IMR-90 (cell line): Measurements from ENCODE around the gene SLIT1. TPM values are rescaled to one million over a fixed set of nuclear protein-coding genes. Genes with fewer than 3 reads are reported as not detected.

ENCODE experiments used
- ATAC-seq: fragments of 200-7000 bp; cut with Tn5 transposase; 2 replicates; pipeline ENCODE4 v1.9.1; 2020; ENCODE audit warnings: low read depth, mild to moderate bottlenecking, moderate library complexity
- BruUV-seq: library from RNA; stranded (reverse); fragments of 400-500 nt; replicated peaks from 2 replicates; lab custom pipeline; 2021; lab: Mats Ljungman, UMichigan
- CTCF ChIA-PET: fragments of 300-600 bp; formaldehyde crosslinking; extraction: SDS; loops from one replicate; lab custom pipeline; 2021; ENCODE audit warnings: antibody characterized with exemption; lab: Yijun Ruan, JAX
- POLR2A ChIA-PET: fragments of 300-600 bp; sonication (Branson Sonifier 250); formaldehyde crosslinking; loops from one replicate; lab custom pipeline; 2022; ENCODE audit warnings: antibody characterized with exemption; ENCODE audit not compliant: unreplicated experiment; lab: Charles Lee
- DNase-seq: peaks from one replicate; pipeline ENCODE4 v3.0.0; 2013
- H2AFZ ChIP-seq: replicated peaks from 2 replicates; pipeline ENCODE3; 2013; ENCODE audit warnings: low read length, mild to moderate bottlenecking; ENCODE audit not compliant: poor library complexity
- H2AK5ac ChIP-seq: 2 replicates; pipeline ENCODE4 v1.6.1; 2013; ENCODE audit warnings: low read depth, low read length, inconsistent platforms
- H2AK9ac ChIP-seq: replicated peaks from 2 replicates; pipeline ENCODE3; 2013; ENCODE audit warnings: mild to moderate bottlenecking, low read depth, low read length, moderate library complexity; ENCODE audit not compliant: poor library complexity
- H2BK120ac ChIP-seq: 2 replicates; pipeline ENCODE4 v1.6.1; 2013; ENCODE audit warnings: low read depth, low read length, inconsistent platforms
- H2BK15ac ChIP-seq: 3 replicates; pipeline ENCODE4 v1.6.1; 2013; ENCODE audit warnings: low read depth, low read length, inconsistent platforms
- H2BK20ac ChIP-seq: 2 replicates; pipeline ENCODE4 v1.6.1; 2013; ENCODE audit warnings: low read depth, mild to moderate bottlenecking, inconsistent platforms, low read length, moderate library complexity
- H2BK5ac ChIP-seq: 2 replicates; pipeline ENCODE4 v1.6.1; 2013; ENCODE audit warnings: mild to moderate bottlenecking, low read depth, low read length, inconsistent platforms; ENCODE audit not compliant: poor library complexity, severe bottlenecking
- H3K14ac ChIP-seq: replicated peaks from 2 replicates; pipeline ENCODE4 v1.6.1; 2013; ENCODE audit warnings: low read depth, low read length, inconsistent platforms
- H3K18ac ChIP-seq: 2 replicates; pipeline ENCODE4 v1.6.1; 2013; ENCODE audit warnings: low read depth, low read length, control low read depth
- H3K23ac ChIP-seq: 2 replicates; pipeline ENCODE4 v1.6.1; 2013; ENCODE audit warnings: low read depth, low read length, inconsistent platforms
- H3K27ac ChIP-seq: 2 replicates; pipeline ENCODE4 v1.5.1; 2013; ENCODE audit warnings: mild to moderate bottlenecking, control low read depth, low read length; ENCODE audit not compliant: insufficient read depth
- H3K27me3 ChIP-seq: 2 replicates; pipeline ENCODE4 v1.6.1; 2013; ENCODE audit warnings: low read length; ENCODE audit not compliant: control insufficient read depth, insufficient read depth
- H3K36me3 ChIP-seq: 2 replicates; pipeline ENCODE4 v1.6.1; 2013; ENCODE audit warnings: low read length, mixed read lengths; ENCODE audit not compliant: control insufficient read depth, insufficient read depth
- H3K4ac ChIP-seq: 2 replicates; pipeline ENCODE4 v1.6.1; 2013; ENCODE audit warnings: low read depth, low read length, inconsistent platforms
- H3K4me1 ChIP-seq: 2 replicates; pipeline ENCODE4 v1.6.1; 2013; ENCODE audit warnings: low read length, mixed read lengths; ENCODE audit not compliant: control insufficient read depth, insufficient read depth
- H3K4me2 ChIP-seq: 2 replicates; pipeline ENCODE4 v1.6.1; 2013; ENCODE audit warnings: low read depth, mild to moderate bottlenecking, control low read depth, low read length, moderate library complexity
- H3K4me3 ChIP-seq: 2 replicates; pipeline ENCODE4 v1.5.1; 2013; ENCODE audit warnings: low read depth, mild to moderate bottlenecking, control low read depth, low read length, moderate library complexity; ENCODE audit not compliant: insufficient read depth
- H3K56ac ChIP-seq: 2 replicates; pipeline ENCODE4 v1.6.1; 2013; ENCODE audit warnings: low read length, inconsistent platforms; ENCODE audit not compliant: insufficient read depth; ENCODE audit errors: extremely low read depth
- H3K79me1 ChIP-seq, 2 experiments: 2 replicates each; pipeline ENCODE4 v1.6.1; 2013; ENCODE audit warnings: low read length in 2 of 2, inconsistent platforms in 1 of 2, low read depth in 1 of 2
- H3K9ac ChIP-seq: 2 replicates; pipeline ENCODE4 v1.6.1; 2013; ENCODE audit warnings: low read depth, low read length, control low read depth
- H3K9me1 ChIP-seq: 2 replicates; pipeline ENCODE4 v1.6.1; 2013; ENCODE audit warnings: low read length, inconsistent platforms; ENCODE audit not compliant: insufficient read depth
- H3K9me3 ChIP-seq: 2 replicates; pipeline ENCODE4 v1.6.1; 2013; ENCODE audit warnings: low read length; ENCODE audit not compliant: control insufficient read depth, insufficient read depth
- H4K20me1 ChIP-seq: 2 replicates; pipeline ENCODE4 v1.6.1; 2013; ENCODE audit warnings: low read length, inconsistent platforms; ENCODE audit not compliant: insufficient read depth
- H4K5ac ChIP-seq: 2 replicates; pipeline ENCODE4 v1.6.1; 2013; ENCODE audit warnings: mild to moderate bottlenecking, low read depth, low read length, control low read depth
- H4K8ac ChIP-seq, 2 experiments: 2 replicates each; pipeline ENCODE4 v1.6.1; 2013; ENCODE audit warnings: low read depth in 2 of 2, low read length in 2 of 2, control low read depth in 1 of 2, inconsistent platforms in 1 of 2
- H4K91ac ChIP-seq: 2 replicates; pipeline ENCODE4 v1.6.1; 2013; ENCODE audit warnings: low read depth, low read length, inconsistent platforms; ENCODE audit not compliant: insufficient read depth
- BHLHE40 ChIP-seq: fragments of 150-350 bp; IDR thresholded peaks from 2 replicates; pipeline ENCODE4 v1.6.1; 2016; ENCODE audit warnings: mild to moderate bottlenecking, low read depth, low read length
- CTCF ChIP-seq: conservative IDR thresholded peaks from 2 replicates; pipeline ENCODE4 v1.5.1; 2012; ENCODE audit warnings: mild to moderate bottlenecking, low read depth, low read length, improper control_type of control experiment
- ELK1 ChIP-seq: fragments of 150-350 bp; IDR thresholded peaks from 2 replicates; pipeline ENCODE4 v1.6.1; 2016; ENCODE audit warnings: low read depth, mild to moderate bottlenecking, low read length, moderate library complexity, borderline replicate concordance
- FOS ChIP-seq: fragments of 150-350 bp; IDR thresholded peaks from 2 replicates; pipeline ENCODE4 v1.6.1; 2016; ENCODE audit warnings: low read depth, low read length
- MAFK ChIP-seq: IDR thresholded peaks from 2 replicates; pipeline ENCODE4 v1.6.1; 2012; ENCODE audit warnings: low read depth, low read length, improper control_type of control experiment
- POLR2A ChIP-seq: IDR thresholded peaks from 2 replicates; pipeline ENCODE4 v1.6.1; 2012; ENCODE audit warnings: mild to moderate bottlenecking, low read depth, low read length
- RAD21 ChIP-seq: IDR thresholded peaks from 2 replicates; pipeline ENCODE4 v1.6.1; 2012; ENCODE audit warnings: low read length, improper control_type of control experiment
- RFX5 ChIP-seq: IDR thresholded peaks from 2 replicates; pipeline ENCODE4 v1.8.0; 2012; ENCODE audit warnings: low read depth, mild to moderate bottlenecking, low read length, moderate library complexity
- SMC3 ChIP-seq: fragments of 150-350 bp; IDR thresholded peaks from 2 replicates; pipeline ENCODE4 v1.6.1; 2016; ENCODE audit warnings: low read depth, mild to moderate bottlenecking, antibody characterized with exemption, low read length, moderate library complexity
- USF2 ChIP-seq: fragments of 150-350 bp; IDR thresholded peaks from 2 replicates; pipeline ENCODE4 v1.6.1; 2017; ENCODE audit warnings: mild to moderate bottlenecking, antibody characterized with exemption, low read length, low read depth
- WGBS, 2 experiments: methylation state at CpG; one replicate each; pipeline versions ENCODE4 v1.1.5 to v1.1.7; 2013; ENCODE audit warnings: missing lambda C conversion rate in 2 of 2; ENCODE audit not compliant: insufficient read length in 1 of 2; ENCODE audit errors: extremely low coverage in 2 of 2; 5-methylcytosine and 5-hydroxymethylcytosine counted together
- dilution Hi-C: fragments of 300-500 bp; cut with HindIII; formaldehyde crosslinking; loops from one replicate; pipeline ENCODE4 v1.14.3; 2018; ENCODE audit warnings: low sequenced_read_pairs; ENCODE audit not compliant: unreplicated experiment
- in situ Hi-C: fragments of 300-500 bp; cut with MboI; formaldehyde crosslinking; loops from 3 replicates; pipeline ENCODE4 v1.14.3; 2019; ENCODE audit warnings: low sequenced_read_pairs, inconsistent platforms, mixed read lengths
- intact Hi-C: fragments of 100-400 bp; cut with micrococcal nuclease; formaldehyde crosslinking; loops from 2 replicates; pipeline ENCODE4 v1.10.0; 2022
- polyA plus RNA-seq, 3 experiments: library from polyadenylated mRNA; depleted of rRNA; stranded (reverse); fragments of >200 nt; gene quantifications; 2 replicates each; pipeline ENCODE4 v1.2.3, GENCODE V29; 2012; ENCODE audit warnings: low replicate concordance in 1 of 3
- total RNA-seq: library from RNA; depleted of rRNA; stranded (reverse); fragments of >200 nt; gene quantifications from 2 replicates; pipeline ENCODE4 v1.2.3, GENCODE V29; 2012

The SLIT1 gene
- total and polyA plus RNA-seq, 2 of the 4 experiments (the other 2 are of a cell fraction), result under 0.01 TPM

- in situ Hi-C loops, result no loop called here
- intact Hi-C loops, result no loop called here
- no peak overlapping the region for H3K4me2 ChIP-seq
- no peak overlapping the region for H2AK9ac ChIP-seq
- no peaks in the 10 kb centered on the region for H3K9me3 ChIP-seq
- no peak overlapping the region for H2BK20ac ChIP-seq
- H4K5ac ChIP-seq, result no peak overlapping the region
- TF ChIP-seq CTCF (no peak), USF2 (no peak), RFX5 (no peak), ELK1 (no peak), BHLHE40 (no peak), RAD21 (no peak), FOS (no peak), POLR2A (no peak), MAFK (no peak), SMC3 (no peak)
- H3K36me3 ChIP-seq, result no peaks in the 10 kb centered on the region
- H3K4me1 ChIP-seq, result no peaks in the 10 kb centered on the region; the same call in 1 of the 2 replicates
- H2AFZ ChIP-seq, result no peak overlapping the region
- no peak for DNase-seq
- ChIA-PET CTCF (interaction anchor here (1.0 to 2.3 kb wide), 5 partner anchors 10 to 198 kb away, joined by 3 to 10 read pairs (median 5); no protein-coding TSS in a partner anchor), POLR2A (no interaction called here)
- H2BK15ac ChIP-seq, result no peak overlapping the region
- no peak overlapping the region for H4K91ac ChIP-seq
- ATAC-seq, result no peak
- no peak overlapping the region for H4K8ac ChIP-seq
- no peak overlapping the region for H3K18ac ChIP-seq
- no peak overlapping the region for H2BK5ac ChIP-seq
- WGBS, 2 experiments, result 87% methylated on average over 3 of the region's 4 CpGs; no CpG with 5 or more reads in 1 of the 2 experiments
- no peak overlapping the region for H2BK120ac ChIP-seq
- H4K20me1 ChIP-seq, result no peaks in the 10 kb centered on the region
- H3K14ac ChIP-seq, result no peak overlapping the region
- no peak overlapping the region for H3K27ac ChIP-seq
- H3K9me1 ChIP-seq, result no peaks in the 10 kb centered on the region
- H3K27me3 ChIP-seq, result no peaks in the 10 kb centered on the region
- no peak overlapping the region for H3K56ac ChIP-seq
- H3K4me3 ChIP-seq, result no peak overlapping the region
- dilution Hi-C loops, result no loop called here
- no peak overlapping the region for H2AK5ac ChIP-seq
- no peaks in the 10 kb centered on the region for H3K79me1 ChIP-seq
- no TSS peak for BruUV-seq
- H3K23ac ChIP-seq, result no peak overlapping the region
- H3K4ac ChIP-seq, result no peak overlapping the region
- no peak overlapping the region for H3K9ac ChIP-seq
Observed at GRCh38 chr10:97235353-97235752, 49.6 kb upstream of the SLIT1 start.
